DMS114 treated with DMSO at 0.1 percent for 48 hours (cell line): ENCODE data around the gene TP73.
A peak's percentile ranks its signal among the peaks of the same experiment; 100 is the strongest.

Experiments
- DNase-seq: peaks from one replicate; lab custom pipeline; 2025; ENCODE audit not compliant: unreplicated experiment; lab: John Stamatoyannopoulos, UW

TP73 gene

DNA sequence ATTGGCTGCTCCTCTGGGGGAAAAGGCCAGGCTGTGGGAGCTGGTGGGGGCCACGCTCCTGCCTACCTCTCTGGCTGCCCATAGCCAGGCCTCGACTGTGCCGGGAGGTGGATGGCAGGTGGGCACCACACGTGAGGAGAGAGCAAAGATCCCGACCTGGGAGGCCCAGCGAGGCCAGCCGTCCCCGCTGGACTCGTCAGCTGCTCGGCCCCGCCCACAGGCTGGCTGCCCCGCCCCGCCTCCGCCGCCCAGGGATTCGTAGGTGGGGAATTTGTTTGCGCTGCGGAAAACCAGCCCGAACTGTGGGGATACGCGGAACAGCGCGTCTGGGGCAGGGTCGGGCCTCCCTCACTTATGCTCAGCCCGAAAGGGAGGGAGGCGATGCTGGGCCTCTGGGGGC is 31.7 kb downstream of the TP73 start:
- DNase-seq, result no peak

DNA sequence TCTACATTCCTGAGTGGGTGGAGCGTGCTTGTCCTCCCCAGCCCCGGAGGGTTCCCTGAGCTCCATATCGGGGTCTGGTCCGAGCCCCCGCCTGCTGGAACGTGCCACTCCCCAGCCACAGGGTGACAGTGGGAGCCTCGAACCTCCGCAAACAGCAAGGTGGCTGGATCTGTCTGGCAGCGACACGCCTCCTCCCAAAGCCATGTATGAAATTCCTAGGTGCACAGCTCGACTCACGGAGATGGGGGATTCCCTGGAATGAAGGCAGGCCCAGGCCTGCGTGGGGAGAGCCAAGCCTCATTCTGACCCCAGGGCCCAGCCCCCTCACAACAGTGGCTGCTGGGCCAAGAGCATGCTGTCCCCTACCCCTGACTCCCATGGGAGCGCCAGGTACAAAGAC is 32.9 kb downstream of the TP73 start:
- DNase-seq, result no peak

DNA sequence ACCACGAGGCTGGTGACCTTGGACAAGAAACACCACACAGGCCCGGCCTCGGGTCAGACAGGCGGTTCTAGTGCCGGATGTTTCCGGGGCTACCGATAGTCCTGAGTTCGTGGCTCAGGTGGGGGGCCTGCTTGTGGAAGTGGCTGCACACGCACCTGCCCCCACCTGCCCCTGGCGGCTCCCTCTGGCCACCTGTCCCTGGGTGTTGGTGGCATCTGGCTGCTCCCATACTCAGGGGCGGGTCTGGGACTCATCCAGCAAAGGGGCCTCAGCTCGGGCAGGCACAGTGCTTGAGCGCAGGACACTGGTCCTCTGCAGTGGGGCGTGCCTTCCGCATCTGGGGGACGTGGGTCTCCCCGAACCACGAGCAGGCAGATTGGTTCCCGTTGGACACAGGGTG is 33.6 kb downstream of the TP73 start:
- no peak for DNase-seq

DNA sequence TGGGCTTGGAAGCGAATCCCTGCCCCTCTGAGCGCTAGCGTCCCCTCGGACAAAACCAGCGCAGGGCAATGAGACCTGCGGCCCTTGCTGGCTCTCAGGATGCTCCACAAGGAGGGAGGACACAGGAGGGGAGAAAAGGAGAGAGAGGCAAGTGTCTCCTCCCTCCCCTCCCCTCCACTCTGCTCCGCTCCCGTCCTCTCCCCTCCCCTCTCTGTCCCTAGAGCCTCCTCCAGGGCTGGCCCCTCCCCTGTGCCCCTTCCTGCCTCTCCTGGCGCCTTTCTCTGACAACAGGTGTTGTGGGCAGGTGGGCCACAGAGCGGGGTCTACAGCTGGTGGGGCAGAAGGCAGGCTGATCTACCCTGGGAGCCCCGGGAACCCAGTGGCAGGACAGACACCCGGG is 35.2 kb downstream of the TP73 start:
- no peak for DNase-seq

DNA sequence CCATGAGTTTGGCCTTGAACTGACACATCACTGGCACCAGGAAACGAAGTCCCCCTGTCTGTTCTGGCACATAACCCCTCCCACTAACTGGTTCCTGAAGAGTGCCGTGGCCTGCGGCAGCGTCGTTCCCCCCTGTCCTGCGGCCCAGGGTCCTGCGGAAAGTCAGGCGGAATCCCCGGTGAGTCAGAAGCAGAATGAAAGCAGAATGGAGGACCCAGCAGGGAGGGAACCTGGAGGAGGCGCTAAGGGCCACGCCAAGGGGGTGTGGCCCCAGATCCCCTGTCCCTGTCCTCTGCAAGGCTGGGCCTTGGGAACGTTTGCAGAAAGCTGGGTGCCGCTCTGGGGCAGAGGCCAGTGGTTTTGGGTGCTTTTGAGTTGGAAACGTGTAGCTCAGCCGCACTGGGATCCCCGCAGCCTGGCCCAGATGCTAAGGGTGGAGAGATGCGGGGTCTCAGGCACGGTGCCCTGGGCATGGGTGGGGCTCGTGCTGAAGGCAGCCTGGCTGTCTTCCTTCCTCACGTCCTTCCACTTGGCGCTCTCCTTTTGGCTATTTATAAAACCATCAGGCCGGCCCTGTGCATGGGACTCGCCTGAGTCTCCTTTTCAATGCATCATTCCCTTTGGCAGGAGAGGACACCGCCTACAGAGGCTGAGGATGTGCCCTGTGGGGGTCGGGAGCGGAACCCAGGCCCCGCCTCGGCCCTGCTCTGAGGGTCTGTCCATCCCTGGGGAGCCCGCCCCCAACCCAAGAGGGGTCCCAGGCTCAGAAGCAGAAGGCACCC is 36.2 kb downstream of the TP73 start:
- no peak for DNase-seq

DNA sequence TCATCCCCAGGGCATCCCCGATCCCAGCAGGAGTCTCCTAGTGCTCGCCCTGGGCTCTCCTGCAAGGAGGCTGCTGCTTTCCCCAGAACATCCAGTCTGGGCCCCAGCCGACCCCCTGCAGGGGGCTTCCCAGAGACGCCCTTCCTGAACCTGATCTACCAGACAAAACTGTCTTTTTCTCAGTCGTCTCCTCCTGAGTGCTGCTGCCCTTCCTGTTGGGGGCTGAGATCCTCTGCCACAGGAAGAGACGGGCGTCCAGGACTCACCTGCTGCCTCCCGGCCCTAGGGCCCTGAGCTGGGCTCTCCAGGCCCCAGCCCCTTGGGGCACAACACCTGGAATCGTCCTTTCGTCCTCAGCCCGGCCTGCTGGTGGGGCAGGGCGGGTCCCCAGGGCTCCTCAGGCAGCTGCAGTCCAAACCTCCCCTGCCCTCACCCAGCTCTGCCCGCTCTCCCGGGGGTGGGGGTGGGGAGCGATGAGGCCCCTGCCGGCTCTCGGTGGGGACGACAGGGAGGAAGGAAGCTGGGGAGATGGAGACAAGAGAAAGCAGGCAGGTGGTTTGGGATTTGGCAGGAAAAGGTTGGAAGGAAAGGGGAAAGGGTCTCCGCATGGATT is 36.9 kb downstream of the TP73 start:
- no peak for DNase-seq

DNA sequence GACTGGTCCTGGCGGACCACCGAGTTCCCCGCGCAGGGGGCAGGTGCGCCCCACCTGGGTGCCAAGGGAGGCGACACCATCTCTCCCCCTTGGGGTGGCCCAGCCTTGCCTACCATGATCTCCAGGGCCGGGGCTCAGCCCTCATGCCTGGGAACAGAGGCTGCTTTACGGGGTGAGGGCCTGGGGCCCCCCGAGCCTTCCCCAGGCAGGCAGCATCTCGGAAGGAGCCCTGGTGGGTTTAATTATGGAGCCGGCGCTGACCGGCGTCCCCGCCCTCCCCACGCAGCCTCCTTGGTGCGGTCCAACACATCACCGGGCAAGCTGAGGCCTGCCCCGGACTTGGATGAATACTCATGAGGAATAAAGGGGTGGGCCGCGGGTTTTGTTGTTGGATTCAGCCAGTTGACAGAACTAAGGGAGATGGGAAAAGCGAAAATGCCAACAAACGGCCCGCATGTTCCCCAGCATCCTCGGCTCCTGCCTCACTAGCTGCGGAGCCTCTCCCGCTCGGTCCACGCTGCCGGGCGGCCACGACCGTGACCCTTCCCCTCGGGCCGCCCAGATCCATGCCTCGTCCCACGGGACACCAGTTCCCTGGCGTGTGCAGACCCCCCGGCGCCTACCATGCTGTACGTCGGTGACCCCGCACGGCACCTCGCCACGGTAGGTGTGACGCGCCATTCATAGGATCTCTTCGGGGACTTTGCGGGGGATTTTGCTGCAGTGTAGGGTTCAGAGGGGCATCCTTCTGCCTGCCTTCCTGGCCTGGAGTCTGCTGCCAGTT is 38.2 kb downstream of the TP73 start:
- DNase-seq, result no peak

DNA sequence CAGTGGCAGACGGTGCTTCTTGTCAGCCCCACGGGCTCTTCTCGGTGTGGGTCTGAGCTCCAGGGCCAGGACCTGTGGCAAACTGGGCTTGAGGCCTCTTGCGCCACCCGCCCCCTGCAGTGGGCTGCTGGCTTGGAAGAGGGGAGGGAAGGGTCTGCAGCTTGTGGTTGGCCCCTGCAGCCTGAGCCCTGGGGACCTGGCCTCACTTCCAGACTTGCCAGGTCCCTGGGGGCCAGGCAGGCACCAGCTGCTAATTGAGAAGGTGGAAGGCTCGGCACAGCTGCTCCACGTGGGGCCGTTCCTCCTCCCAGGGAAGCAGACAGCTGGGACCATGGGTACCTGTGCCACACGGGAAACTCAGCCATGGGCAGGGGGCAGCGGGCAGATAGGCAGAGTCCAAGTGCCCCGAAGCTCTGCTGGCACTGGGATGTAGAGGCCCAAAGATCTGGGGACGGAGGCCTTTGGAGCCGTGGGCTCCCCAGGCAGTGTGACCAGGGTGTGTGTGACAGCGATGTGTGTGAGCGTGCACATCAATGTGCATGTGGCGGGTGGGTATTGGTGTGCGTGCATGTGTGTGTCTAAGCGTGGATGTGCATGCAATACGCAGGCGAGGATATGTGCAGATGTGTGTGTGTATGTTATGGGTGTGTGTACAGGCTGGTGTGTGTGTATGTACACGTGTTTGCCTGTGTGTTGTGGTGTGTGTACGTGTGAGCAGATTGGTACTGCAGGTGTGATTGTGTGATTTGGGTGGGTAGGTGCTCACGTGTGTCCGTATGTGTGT is 39.3 kb downstream of the TP73 start:
- no peak for DNase-seq

DNA sequence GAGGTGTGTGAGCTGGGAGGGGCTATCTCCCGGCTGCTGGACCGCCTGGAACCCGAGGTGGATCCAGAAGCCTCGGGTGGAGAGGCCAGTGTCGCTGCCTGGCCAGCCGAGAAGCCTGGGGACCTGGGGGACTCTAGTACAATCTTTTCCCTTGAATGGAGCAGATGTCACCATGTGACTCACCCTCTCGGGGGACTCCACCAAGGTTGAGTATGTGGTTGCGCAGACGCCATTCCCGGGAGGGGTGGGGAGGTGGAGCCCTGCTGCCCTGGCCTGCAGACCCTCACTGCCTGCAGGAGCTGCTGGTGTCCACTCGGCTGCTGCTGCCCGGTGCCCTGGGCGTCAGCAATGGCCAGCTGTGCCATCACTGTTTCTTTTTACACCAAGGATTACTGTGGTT is 40.3 kb downstream of the TP73 start:
- no peak for DNase-seq

DNA sequence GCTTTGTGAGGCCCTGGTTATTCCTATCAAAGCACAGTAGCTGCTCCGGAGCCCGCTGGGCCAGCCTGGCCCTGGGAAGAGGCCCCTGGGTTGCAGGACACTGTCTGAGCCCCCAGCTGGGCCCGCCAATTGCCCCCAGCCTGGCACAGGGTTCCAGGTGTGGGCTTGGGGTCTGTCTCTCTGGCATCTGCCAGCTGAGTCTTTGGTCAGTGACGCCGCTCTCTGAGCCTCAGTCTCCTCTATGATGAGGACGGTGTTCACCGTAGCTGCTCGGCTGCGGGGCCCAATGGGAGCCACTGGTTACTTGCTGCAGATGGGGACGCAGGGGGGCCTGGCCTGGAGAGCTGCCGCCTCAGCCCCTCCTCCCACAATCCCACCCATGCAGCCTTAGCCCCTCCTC is 41.0 kb downstream of the TP73 start:
- no peak for DNase-seq

DNA sequence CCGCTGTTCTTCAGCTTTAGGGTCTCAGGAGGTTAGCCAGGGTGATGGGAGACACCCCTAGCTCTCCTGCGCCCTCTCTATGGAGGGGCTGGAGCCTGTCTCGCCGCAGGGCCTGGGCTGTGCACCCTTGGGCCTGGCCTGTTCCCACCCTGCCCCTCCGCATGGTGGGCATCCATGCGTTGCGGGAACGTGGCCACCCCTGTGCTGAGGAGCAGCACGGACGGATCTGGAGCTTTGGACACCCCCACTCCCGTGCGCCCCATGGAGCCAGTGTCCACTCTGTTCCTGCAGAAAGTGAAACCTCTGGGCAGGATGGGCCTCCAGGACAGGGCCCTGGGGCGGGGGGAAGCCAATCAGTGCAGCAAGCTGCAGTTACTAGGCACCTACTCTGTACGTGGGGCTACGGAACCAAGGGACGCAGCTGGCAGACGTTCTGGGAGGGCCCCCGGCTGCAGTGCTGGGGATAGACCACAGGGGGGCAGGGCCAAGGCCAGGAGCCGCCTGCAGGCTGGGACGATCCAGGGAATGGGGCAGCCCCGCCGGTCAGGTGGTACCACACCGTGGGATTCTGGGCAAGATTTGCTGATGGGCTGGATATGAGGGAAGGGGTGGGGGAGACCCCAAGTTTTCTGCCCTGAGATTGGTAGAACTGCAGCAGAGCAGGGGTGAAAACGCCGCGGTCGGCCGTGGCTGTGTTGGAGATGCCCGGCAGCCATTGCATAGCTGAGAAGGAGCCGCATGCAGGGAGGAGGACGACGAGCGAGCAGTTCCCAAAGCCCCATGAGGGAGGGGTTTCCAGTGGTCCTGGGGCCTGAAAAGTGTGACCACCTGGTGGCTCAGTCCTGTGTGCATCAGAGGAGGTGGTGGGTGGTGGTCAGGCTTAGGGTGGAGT is 43.3 kb downstream of the TP73 start:
- DNase-seq, result peak; percentile 23

DNA sequence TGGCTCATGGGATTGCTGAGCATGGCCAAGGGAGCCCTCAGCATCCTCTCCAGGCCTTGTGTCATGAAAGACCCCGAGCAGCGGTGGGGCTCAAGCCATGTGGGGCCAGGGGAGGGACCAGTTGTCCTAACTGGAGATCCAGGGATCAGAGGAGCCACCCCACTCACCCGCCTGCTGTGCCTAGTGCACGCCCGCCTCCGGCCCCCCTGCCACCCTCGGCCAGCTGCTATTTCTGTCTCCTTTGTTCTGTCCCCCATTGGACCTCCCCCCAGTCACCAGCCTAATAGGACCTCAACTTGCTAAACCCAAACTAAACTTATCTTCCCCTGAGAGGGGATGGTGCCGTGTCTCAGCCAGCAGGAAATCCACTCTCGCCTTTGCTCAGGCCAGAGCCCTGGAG is 44.4 kb downstream of the TP73 start:
- DNase-seq, result no peak

DNA sequence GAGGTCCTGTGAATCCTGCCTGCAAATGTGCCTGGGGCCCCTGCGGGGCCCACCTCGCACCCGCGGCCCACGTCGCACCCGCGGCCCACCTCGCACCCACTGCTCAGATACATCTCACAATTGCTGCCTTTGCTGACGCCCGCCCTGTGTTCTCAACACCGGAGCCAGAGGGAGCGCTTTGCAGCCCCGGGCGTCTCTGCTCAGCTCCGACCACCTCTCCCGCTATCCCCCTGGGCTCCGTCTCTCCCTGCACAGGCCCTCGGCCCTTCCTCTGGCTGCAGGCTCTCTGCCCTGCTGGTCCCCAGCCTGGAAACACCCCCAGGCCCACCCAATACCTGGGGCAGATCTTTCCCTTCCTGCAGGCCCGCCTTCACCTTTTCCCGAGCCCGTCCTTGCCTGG is 44.8 kb downstream of the TP73 start:
- no peak for DNase-seq

DNA sequence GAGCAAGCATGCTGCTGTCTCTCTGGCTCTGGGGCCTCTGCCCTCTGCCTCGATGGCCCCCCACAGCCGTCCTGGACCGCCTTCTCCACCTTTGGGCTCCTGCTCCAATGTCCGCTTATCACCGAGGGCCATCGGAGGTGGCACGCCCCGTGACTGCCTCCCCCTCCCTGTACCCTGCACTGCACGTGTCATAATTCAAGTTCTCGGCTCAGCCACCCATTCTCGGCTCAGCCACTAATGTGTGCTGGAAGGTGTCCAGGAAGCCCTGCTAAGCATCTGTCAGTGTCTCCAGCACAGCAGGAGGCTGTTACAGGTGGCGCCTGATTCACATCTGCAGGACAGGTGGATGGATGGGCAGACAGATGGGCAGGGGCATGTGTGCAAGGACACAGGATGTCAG is 45.5 kb downstream of the TP73 start:
- DNase-seq, result no peak

DNA sequence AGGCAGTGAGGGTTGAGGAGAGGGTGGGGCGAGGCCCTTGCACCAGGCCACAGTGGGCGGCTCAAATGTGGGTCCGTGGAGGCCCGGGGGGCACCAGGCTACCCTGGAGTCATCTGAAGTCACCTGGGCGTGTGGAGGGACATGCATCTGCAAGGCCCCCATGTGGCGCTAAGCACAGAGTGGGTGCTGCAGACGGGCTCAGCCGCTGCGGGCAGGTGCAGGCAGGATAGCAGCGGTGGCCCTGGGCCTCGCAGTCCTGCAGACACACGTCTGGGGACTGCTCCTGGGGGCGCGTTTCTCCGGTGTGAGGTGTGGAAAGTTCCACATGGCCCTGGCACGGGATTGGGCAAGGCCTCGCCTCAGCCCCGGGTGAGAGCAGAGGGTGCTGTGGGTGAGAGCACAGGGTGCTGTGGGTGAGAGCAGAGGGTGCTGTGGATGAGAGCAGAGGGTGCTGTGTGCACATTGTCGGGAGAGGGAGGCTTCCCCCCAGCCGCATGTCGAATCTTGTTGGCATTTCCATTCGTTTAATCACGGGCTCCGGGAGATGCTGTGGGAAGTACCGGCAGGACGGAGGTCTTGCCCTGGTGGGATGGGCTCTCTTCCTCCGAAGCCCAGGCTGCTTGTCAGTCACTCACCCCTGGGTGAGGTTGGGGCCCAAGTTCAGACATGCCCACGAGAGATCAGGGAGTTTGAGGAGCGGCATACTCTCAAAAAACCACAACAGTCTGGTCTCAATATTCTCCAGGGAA is 46.5 kb downstream of the TP73 start:
- DNase-seq, result no peak

DNA sequence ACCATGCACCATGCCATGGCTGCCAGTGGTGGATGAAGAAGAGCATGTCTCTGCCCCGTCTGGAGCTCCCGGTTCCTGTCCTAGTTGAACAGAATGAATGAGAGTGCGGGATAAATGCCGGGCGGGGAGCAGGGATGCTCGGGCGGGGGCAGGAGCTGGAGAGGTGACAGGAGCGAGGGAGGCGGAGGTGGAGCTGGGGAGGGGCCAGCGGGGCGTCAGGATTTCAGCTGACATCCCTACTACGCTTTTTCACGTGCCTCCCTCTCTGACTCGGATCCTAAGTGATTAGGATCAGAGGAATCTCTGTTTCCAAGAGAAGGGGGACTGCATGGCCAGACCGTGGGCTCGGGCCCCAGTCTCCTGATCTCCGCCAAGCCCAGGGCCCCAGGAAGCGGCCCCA is 47.3 kb downstream of the TP73 start:
- no peak for DNase-seq

DNA sequence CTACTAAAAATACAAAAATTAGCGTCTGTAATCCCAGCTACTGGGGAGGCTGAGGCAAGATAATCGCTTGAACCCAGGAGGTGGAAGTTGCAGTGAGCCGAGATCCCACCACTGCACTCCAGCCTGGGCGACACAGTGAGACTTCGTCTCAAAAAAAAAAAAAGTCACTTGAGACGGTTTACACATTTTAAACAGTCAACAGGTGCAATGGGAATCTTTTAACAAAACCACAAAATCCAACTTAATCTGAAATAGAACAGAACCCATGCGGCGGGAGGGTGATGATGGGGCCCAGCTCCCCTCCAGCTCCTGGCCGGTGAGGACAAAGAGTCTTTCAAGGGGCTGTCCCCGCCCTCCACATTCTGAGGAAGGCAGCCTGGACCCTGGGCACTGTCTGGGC is 48.3 kb downstream of the TP73 start:
- no peak for DNase-seq

DNA sequence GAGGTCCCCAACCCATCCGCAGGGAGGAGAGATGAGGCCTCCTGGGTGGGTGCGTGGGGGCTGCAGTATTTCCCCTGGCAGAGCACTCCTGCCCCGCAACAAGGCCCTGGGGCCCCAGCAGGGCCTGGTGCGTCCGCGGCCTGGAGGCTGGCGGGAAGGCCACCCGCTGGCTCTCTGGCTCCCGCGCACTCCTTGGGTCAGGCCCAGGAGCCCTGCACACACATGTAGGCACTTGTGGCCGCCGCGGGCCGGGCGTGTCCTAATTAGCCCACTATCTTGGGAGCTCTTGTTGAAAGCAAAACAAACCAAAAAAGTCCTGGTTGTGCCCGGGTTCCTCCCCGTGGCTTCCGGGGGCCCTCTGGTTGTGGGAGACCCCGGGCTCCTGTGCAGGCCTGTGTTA is 50.2 kb downstream of the TP73 start:
- DNase-seq, result no peak

DNA sequence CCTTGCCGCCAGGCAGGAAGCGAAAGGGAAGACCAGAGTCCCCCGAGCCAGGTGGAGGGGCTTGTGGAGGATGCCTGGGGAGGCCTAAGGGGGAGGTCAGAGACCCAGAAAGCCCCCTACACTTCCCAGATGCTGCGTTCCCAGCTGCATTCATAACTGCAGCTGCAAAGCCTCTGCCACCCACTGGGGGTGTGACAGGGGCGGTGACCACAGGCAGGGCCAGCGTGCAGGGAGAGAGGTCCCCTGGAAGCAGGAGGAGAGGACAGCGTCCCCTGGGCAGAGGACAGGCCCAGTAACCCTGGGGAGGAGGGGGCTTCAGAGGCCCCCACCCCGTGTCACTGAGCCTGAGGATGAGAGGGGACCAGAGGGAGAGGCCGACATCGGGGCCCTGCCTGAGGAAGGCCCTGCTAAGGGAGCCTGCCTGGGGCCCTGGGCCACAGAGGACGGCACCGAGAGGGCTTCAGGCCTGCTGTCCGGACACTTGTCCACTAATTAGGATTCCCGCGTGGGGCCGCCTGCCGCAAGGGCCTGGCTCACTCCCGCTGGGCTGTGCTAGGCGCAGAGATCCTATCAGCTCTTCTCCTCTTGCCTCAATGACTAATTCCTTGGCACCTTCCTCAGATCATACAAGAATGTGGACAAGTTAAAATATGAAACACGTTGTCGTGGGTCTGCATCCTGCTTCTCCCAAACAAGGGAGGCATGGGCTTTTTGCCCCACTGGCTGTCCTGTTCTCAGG is 50.8 kb downstream of the TP73 start:
- DNase-seq, result no peak
